T-helper 9 cell (primary cell): ENCODE measurements around the gene ABCA13.

Source experiments
- DNase-seq: peaks from one replicate; pipeline ENCODE4 v3.0.0-alpha.2; 2020

ABCA13 gene

GRCh38 chr7:48441848-48442492 lies 270.7 kb downstream of the ABCA13 start:
- DNase-seq = no peak

GRCh38 chr7:48443051-48443450 lies 271.8 kb downstream of the ABCA13 start:
- no peak for DNase-seq

GRCh38 chr7:48446721-48447120 lies 275.5 kb downstream of the ABCA13 start:
- no peak for DNase-seq

- DNase-seq = no peak
Observed at GRCh38 chr7:48452218-48452617, 281.0 kb downstream of the ABCA13 start.

GRCh38 chr7:48454750-48455192 lies 283.5 kb downstream of the ABCA13 start:
- no peak for DNase-seq

GRCh38 chr7:48455363-48455762 lies 284.1 kb downstream of the ABCA13 start:
- no peak for DNase-seq

- DNase-seq = no peak
Observed at GRCh38 chr7:48458701-48459524, 287.7 kb downstream of the ABCA13 start.

GRCh38 chr7:48466713-48467112 lies 295.5 kb downstream of the ABCA13 start:
- DNase-seq = no peak

- DNase-seq = no peak
Observed at GRCh38 chr7:48471196-48471595, 299.9 kb downstream of the ABCA13 start.

- DNase-seq = no peak
Observed at GRCh38 chr7:48472640-48473039, 301.4 kb downstream of the ABCA13 start.

- no peak for DNase-seq
Observed at GRCh38 chr7:48473205-48473865, 302.1 kb downstream of the ABCA13 start.

- no peak for DNase-seq
Observed at GRCh38 chr7:48481235-48481634, 310.0 kb downstream of the ABCA13 start.

- no peak for DNase-seq
Observed at GRCh38 chr7:48497521-48497920, 326.3 kb downstream of the ABCA13 start.

- DNase-seq = no peak
Observed at GRCh38 chr7:48502021-48502420, 330.8 kb downstream of the ABCA13 start.

- no peak for DNase-seq
Observed at GRCh38 chr7:48505051-48505450, 333.8 kb downstream of the ABCA13 start.

- DNase-seq = no peak
Observed at GRCh38 chr7:48505466-48505865, 334.2 kb downstream of the ABCA13 start.

- no peak for DNase-seq
Observed at GRCh38 chr7:48506569-48506968, 335.3 kb downstream of the ABCA13 start.

GRCh38 chr7:48511080-48511479 lies 339.8 kb downstream of the ABCA13 start:
- no peak for DNase-seq

- DNase-seq = no peak
Observed at GRCh38 chr7:48512892-48513291, 341.6 kb downstream of the ABCA13 start.

- no peak for DNase-seq
Observed at GRCh38 chr7:48515171-48515570, 343.9 kb downstream of the ABCA13 start.

GRCh38 chr7:48518092-48518491 lies 346.8 kb downstream of the ABCA13 start:
- DNase-seq = no peak

GRCh38 chr7:48522692-48523091 lies 351.4 kb downstream of the ABCA13 start:
- no peak for DNase-seq
